HL-60 (cell line): Measurements from ENCODE around the gene SLC52A3.

Experiments used
- DNase-seq, 2 experiments: peaks; one replicate each; pipeline ENCODE4 v3.0.0-alpha.2; 2010 to 2020; ENCODE audit warnings: low read depth in 1 of 2, low spot score in 1 of 2
- H3K27ac ChIP-seq: fragments of 250-450 bp; sonication (Bioruptor Pico); replicated peaks from 2 replicates; pipeline ENCODE4 v1.5.1; 2020; ENCODE audit warnings: mild to moderate bottlenecking, moderate library complexity
- H3K27me3 ChIP-seq: fragments of 250-450 bp; sonication (Bioruptor Pico); 2 replicates; pipeline ENCODE4 v1.5.1; 2021; ENCODE audit warnings: mild to moderate bottlenecking, moderate library complexity; ENCODE audit not compliant: insufficient read depth, poor library complexity, severe bottlenecking
- H3K4me3 ChIP-seq: replicated peaks from 2 replicates; pipeline ENCODE4 v1.5.1; 2011; ENCODE audit warnings: mild to moderate bottlenecking, control low read depth, low read length; ENCODE audit not compliant: insufficient read depth
- GABPA ChIP-seq: IDR thresholded peaks from 2 replicates; pipeline ENCODE4 v1.6.1; 2012; ENCODE audit warnings: low read depth
- POLR2AphosphoS5 ChIP-seq: IDR thresholded peaks from 2 replicates; pipeline ENCODE4 v1.6.1; 2012; ENCODE audit warnings: low read depth
- SPI1 ChIP-seq: IDR thresholded peaks from 2 replicates; pipeline ENCODE4 v1.6.1; 2012; ENCODE audit warnings: low read depth, mild to moderate bottlenecking, borderline replicate concordance
- TF ChIP-seq, protein P1 (sequence below): IDR thresholded peaks from 2 replicates; pipeline ENCODE4 v1.6.1; 2012; ENCODE audit warnings: low read depth; ENCODE audit not compliant: insufficient replicate concordance
- TF ChIP-seq, protein P2 (sequence below): IDR thresholded peaks from one replicate; pipeline ENCODE4 v1.5.1; 2011; ENCODE audit warnings: low read length, control low read depth, inconsistent platforms; ENCODE audit not compliant: insufficient read depth

SLC52A3 gene

DNA sequence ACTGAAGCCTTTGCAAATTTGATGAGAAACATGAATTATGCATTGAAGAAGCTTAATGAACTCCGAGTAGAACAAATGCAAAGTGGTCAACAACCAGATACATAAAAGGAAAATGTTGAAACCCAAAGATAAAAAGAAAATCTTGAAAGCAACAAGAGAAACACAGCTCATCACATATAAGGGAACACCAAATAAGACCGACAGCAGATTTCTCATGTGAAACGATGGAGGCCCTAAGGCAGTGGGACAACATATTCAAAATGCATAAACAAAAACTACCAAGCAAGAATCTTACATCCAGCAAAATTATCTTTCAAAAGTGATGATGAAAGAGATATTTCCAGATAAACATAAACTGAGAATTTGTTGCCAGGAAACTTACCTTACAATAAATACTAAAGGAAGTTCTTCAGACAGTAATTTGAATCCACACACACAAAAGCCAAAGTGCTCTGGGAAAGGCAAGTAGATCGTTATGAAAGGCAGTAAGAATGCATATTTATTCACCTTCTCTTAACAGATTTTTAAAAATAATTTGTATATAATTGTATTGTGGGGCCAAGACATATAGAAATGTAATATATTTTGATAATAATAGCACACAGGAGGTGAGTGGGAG is 22.5 kb downstream of the SLC52A3 start:
- DNase-seq = no peak
- Histone ChIP-seq H3K4me3 (no peak overlapping the region), H3K27me3 (no peaks in the 10 kb centered on the region), H3K27ac (no peak overlapping the region)
- TF ChIP-seq, protein P1, sequence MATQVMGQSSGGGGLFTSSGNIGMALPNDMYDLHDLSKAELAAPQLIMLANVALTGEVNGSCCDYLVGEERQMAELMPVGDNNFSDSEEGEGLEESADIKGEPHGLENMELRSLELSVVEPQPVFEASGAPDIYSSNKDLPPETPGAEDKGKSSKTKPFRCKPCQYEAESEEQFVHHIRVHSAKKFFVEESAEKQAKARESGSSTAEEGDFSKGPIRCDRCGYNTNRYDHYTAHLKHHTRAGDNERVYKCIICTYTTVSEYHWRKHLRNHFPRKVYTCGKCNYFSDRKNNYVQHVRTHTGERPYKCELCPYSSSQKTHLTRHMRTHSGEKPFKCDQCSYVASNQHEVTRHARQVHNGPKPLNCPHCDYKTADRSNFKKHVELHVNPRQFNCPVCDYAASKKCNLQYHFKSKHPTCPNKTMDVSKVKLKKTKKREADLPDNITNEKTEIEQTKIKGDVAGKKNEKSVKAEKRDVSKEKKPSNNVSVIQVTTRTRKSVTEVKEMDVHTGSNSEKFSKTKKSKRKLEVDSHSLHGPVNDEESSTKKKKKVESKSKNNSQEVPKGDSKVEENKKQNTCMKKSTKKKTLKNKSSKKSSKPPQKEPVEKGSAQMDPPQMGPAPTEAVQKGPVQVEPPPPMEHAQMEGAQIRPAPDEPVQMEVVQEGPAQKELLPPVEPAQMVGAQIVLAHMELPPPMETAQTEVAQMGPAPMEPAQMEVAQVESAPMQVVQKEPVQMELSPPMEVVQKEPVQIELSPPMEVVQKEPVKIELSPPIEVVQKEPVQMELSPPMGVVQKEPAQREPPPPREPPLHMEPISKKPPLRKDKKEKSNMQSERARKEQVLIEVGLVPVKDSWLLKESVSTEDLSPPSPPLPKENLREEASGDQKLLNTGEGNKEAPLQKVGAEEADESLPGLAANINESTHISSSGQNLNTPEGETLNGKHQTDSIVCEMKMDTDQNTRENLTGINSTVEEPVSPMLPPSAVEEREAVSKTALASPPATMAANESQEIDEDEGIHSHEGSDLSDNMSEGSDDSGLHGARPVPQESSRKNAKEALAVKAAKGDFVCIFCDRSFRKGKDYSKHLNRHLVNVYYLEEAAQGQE = no peak
- TF ChIP-seq GABPA = no peak
- TF ChIP-seq, protein P2, sequence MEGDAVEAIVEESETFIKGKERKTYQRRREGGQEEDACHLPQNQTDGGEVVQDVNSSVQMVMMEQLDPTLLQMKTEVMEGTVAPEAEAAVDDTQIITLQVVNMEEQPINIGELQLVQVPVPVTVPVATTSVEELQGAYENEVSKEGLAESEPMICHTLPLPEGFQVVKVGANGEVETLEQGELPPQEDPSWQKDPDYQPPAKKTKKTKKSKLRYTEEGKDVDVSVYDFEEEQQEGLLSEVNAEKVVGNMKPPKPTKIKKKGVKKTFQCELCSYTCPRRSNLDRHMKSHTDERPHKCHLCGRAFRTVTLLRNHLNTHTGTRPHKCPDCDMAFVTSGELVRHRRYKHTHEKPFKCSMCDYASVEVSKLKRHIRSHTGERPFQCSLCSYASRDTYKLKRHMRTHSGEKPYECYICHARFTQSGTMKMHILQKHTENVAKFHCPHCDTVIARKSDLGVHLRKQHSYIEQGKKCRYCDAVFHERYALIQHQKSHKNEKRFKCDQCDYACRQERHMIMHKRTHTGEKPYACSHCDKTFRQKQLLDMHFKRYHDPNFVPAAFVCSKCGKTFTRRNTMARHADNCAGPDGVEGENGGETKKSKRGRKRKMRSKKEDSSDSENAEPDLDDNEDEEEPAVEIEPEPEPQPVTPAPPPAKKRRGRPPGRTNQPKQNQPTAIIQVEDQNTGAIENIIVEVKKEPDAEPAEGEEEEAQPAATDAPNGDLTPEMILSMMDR = no peak
- TF ChIP-seq POLR2AphosphoS5 = no peak
- no peak for TF ChIP-seq SPI1

DNA sequence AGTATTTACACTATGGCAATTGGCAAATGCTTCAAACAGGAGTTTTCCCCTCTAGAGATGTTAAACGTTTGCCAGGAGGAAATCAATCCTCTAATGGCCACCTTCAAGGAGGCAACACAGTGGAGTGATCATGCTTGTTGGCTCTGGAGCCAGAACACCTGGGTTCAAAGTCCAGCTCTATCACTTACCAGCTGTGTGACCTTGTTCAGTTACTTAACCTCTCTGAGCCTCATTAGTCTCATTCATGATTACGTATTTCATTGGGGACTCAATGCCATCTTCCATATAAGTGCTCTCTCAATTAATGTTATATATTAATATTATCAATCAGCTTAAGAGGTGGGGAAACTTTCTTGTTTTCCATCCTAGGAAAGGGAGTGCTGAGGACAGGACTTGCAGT is 26.1 kb downstream of the SLC52A3 start:
- Histone ChIP-seq H3K27ac (no peak overlapping the region), H3K27me3 (no peaks in the 10 kb centered on the region), H3K4me3 (no peak overlapping the region)
- no peak for DNase-seq
- TF ChIP-seq, protein P1 = no peak
- no peak for TF ChIP-seq SPI1
- no peak for TF ChIP-seq GABPA
- TF ChIP-seq, protein P2 = no peak
- TF ChIP-seq POLR2AphosphoS5 = no peak

DNA sequence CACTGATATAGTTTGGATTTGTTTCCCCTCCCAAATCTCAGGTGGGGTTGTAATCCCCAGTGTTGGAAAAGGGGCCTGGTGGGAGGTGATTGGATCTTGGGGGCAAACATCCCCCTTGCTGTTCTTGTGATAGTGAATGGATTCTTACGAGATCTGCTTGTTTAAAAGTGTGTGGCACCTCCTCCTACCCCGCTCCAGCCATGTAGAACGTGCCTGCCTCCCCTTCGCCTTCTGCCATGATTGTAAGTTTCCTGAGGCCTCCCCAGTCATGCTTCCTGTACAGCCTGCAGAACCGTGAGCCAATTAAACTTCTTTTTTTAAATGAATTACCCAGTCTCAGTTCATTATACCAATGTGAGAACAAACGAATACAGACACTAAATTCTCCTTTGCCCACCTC is 26.7 kb downstream of the SLC52A3 start:
- no peak overlapping the region for H3K27ac ChIP-seq
- H3K27me3 ChIP-seq = no peaks in the 10 kb centered on the region
- H3K4me3 ChIP-seq = no peak overlapping the region
- DNase-seq = no peak
- TF ChIP-seq GABPA = no peak
- TF ChIP-seq, protein P2 = no peak
- TF ChIP-seq SPI1 = no peak
- TF ChIP-seq, protein P1 = no peak
- no peak for TF ChIP-seq POLR2AphosphoS5
